HG03432 (cell line): ENCODE results near the gene EIF2D.
A peak's percentile ranks its signal among the peaks of the same experiment; 100 is the strongest.

Source experiments
- ATAC-seq: cut with Tn5 transposase; IDR thresholded peaks from one replicate; pipeline ENCODE4 v1.9.1; 2021; ENCODE audit warnings: mild to moderate bottlenecking, moderate library complexity; ENCODE audit not compliant: unreplicated experiment

EIF2D gene

GRCh38 chr1:206573762-206574161 lies 38.5 kb downstream of the EIF2D start:
- no peak for ATAC-seq

DNA sequence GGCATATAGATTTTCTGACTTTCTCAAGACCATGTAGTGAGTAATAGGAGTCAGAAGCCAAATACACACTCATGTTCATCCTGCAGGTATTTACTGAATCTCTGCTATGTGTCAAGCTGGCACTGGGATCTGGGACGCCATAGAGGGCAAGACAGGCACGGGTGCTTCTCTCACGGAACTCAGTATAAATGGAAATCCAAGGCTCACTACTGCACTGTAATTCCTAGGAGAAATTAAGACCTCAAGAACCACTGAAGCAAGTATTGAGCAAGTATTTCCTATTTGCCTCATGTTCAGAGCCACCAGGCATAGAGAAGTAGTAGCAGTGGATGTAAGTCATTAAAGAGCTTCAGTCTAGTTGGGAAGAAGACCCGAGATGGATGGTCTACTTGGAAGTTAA lies 38.9 kb downstream of the EIF2D start:
- no peak for ATAC-seq

DNA sequence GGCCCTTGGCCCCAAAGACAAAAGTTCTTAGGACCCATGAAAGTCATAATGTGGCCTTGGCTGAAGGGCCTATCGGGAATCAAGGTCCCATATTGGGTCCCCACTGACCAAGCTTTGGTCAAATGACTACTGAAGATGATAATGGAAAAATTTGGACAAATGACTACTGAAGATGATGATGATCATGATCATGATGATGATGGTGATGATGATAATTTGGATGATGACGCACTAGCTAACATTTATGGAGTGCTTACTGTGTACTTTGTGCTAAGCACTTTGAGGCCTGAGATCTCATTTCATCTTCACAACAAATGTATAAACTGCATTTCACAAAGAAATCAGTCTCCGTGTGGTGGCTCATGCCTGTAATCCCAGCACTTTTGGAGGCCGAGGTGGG lies 39.4 kb downstream of the EIF2D start:
- ATAC-seq: no peak

GRCh38 chr1:206570529-206570928 lies 41.7 kb downstream of the EIF2D start:
- ATAC-seq: no peak

DNA sequence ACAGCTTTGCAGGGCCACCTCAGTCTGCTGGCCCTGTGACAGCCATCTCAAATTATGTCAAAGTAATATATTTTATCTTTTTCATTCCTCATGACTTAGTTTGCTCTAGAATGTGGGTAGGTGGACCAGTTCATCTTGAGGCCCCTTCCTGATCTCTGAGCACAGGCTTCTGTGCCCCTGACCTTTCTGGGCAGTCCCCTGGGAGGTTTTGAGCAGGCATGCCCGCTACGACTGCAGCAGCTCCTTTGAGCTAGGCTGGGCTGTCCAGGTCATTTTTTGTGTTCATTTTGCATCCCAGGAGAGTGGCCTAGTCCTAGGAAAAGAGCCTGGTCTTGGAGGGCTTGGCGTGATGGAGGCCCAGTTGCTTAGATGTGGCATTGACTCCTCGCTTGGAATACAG lies 42.7 kb downstream of the EIF2D start:
- ATAC-seq: no peak

DNA sequence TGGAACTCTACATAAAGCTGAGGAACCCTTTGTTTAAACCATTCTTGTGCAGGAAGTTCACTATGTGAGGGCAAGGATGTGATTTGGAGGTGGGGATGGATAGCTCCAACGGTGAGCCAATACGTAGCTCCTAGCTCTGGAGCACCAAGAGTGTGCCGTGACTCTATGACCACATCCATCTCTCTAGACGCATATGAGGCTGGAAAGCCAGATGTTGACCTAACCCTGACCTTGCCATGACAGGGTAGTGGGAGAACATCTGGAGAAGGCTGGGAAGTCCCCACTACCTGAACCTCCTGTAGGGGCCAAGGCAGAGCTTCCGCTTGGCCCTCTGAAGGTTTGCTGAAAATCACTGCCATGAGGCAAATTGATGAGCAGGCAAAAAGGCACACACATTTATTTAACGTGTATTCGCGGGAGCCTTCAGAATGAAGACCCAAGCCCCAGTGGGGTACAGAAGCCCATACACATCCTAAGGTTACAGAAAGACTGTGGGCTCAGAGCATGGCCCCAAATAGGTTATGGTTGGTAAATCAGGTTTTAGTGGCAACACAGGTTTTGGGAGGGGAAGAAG lies 43.4 kb downstream of the EIF2D start:
- ATAC-seq: no peak

GRCh38 chr1:206568256-206568655 lies 44.0 kb downstream of the EIF2D start:
- ATAC-seq: no peak

GRCh38 chr1:206566999-206567398 lies 45.3 kb downstream of the EIF2D start:
- no peak for ATAC-seq

DNA sequence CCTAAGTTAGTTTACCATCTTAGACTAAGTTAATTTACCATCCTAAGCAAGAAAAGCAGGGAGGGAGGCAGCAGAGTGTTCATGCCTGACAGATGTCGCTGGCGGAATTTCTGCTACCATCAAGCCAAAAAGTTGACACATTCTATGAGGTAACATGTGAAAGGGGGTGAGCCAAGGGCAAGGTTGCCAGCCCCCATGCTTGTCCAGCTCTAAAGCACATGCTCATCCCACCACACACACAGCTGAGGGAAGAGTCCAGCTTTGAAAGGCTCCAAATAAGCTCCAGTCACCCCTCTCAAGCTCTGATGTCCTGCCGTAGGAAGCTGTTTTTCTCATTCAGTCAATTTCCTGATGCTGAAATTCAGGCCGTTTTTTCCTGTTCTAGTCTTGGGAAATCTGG lies 46.3 kb downstream of the EIF2D start:
- ATAC-seq: no peak

- ATAC-seq: peak; percentile 24
Measured at GRCh38 chr1:206563367-206564207, 48.7 kb downstream of the EIF2D start.

GRCh38 chr1:206560007-206560716 lies 52.1 kb downstream of the EIF2D start:
- no peak for ATAC-seq

DNA sequence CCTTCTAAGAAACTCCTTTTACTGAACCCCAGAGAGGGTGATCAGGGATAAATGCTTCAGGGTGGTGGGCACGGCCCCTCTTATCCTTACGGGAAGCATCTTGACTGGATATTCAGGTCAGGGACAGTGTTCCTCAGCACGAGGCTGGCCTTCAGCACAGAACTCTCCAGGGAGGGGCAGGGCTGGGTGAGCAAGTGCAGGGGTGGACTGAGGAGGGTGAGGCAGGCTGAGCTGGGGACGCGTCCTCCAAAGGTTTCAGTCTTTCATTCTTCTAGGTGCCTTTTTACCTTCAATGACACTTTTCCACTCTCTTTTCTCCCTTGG lies 52.6 kb downstream of the EIF2D start:
- no peak for ATAC-seq

DNA sequence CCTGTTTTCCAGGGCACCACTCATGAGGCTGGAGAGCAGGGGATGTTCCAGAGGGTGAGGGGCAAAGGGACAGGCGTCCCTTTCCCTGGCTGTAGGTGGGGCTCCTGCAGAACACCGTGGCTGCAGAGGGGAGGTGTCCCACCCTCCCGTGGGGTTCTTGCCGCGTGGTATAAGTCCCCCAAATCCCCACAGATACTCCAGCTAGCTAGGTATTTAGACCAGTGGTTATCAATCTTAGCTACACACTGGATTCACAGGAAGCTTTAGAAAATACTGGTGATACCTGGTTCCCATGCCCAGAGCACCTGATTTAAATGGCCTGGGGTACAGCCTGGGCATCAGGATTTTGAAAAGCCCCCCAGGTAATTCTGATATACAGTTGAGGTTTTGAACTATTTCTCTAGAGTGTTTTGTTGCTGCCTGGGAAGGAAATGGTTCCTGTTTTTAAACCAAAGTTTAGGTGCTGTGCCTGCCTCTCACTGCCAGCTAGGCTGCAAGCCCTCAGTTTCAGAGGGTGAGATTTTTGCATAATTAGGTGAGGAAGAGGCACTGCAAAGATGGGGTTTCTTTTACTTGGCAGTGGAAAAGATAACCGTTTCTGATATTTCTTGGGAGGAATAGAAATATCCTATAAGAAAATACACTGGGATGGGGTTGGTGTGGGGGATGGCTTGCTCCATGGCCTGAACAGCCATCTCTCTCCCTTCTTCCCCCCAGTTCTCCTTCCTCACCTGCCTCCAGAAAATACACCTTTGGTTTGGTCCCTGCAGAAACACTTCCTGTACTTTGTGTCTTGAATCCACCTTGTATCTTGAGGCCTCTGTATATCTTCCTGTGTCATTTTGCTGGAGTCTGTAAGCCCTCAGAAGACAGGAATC lies 53.2 kb downstream of the EIF2D start:
- ATAC-seq: no peak

DNA sequence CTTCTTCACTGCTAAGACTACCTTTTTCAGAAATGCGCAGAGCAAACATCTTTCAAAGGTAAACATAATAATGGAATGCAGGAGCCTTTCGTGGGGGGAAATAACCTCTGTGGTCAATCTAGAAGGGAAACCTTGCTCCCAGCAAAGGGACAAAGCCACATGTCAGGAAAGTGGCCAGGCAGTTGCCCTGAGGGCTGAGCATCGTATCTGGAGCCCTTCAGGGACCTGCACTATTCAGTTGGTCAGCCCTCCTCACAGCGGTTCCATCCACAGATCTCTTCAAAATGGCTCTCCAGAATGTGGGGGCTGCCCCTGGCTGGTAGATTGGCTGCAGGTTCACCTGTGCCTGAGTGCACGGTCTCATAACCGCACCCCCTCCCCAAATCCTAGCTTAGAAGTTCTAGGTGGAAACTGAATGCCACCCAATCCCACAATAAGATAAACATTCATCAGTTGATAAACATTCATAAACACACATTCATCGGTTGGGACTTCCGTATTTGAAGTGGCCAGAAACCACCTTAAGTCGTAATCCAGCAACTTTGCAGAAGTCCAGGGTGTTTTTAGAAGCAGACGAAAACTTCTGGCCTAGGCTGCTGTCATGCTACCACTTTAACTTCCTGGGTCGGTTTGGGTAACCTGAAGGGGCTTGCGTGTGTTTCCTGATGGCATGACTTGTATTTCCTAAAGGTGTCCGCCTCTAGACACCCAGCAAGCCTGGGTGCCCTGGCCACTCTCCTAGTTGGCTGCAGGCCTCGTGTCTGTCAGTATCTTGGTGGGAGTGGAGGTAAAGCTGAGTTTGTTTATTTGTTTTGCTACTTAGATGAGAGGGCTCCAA lies 54.4 kb downstream of the EIF2D start:
- no peak for ATAC-seq

DNA sequence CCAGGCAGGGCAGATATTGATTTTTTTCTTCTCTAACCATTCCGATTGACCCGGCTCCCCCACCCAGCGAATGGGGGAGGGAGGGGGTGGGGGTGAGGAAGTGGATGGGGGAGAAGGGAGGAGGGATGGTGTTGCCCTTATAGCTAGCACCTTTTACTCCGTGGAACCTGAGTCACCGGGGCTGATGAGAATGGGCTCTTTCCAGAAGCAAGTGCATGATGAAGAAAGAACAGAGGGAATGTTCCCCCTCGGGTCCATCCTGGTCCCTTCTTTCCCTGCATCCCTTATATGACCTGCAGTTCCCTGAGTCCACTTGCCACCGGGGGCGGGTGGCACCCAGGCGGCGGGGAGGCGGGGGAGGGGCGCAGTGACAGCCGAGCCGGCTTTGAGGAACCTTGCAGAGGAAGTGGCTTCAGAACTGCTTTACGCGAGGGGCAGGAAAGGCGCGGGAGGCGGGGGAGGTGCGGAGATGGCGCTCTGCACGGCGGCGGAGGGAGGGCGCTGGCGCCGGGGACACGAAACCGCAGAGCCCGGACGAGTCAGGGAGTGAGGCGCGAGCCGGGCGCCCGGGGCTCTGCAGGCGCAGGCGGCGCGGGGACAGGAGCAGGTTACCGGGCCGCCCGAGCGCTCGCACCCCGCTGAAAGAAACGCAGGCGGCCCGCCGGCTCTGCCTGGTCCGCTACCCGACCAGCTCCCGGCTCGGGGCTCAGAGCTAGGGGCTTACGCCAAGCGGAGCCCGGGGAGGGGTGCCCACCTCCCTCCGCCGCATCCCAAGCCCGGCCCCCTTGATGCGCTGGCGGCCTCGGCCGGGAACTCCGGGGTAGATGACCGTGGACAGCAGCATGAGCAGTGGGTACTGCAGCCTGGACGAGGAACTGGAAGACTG lies 55.3 kb downstream of the EIF2D start:
- ATAC-seq: peak; percentile 69

DNA sequence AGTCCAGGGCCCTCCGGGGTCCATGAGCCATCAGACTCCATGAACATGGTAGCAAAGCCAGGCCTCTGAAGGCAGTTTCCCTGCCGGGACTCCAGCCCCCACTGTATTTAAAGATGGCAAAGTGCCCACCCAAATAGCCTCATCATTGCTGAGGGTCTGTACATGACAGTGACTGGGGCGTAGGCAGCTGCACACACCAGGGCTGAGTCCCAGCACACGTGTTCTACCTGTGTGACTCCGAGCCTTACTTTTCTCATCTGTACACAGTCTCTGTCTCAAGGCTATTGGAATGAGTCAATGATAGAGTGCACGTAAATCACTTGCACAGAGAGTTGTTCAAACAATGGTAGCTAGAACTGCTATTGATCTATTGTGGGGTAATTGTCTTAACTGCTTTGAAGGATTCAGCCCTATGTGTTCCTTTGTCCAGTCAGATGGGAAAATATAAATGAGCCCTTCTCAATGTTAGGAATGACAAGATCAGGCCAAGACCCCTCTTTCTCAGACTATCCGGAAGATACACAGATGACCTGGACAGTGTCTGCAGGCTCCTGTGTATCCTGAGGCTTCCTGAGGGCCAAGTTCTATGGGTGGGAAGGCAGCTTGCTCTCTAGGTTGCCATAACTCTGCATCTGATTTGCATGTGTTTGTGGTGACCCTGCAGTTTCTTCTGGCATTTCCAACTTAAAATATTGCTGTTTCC lies 56.1 kb downstream of the EIF2D start:
- ATAC-seq: peak; percentile 1

DNA sequence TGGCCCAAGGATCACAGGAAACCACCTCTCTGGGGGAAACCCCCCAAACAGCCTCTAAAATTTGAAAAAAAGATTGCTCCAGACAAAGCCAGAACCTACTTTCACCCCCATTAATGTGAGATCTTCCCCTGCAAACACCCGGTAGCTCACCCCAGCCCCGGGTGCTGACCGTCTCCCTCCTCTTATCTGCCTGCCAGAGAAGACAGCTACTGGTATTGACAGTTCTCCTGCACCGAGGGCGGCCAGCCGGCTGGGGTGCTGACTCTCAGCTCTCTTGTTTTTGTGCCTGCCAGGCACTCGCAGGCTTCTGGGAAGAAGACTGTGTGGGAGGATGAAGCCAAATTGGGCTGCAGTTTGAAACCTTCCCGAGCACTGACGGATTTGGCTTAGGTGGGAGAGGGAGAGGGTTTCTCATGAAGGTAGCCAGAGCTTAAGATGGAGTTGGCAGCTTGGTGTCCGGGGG lies 56.8 kb downstream of the EIF2D start:
- no peak for ATAC-seq

DNA sequence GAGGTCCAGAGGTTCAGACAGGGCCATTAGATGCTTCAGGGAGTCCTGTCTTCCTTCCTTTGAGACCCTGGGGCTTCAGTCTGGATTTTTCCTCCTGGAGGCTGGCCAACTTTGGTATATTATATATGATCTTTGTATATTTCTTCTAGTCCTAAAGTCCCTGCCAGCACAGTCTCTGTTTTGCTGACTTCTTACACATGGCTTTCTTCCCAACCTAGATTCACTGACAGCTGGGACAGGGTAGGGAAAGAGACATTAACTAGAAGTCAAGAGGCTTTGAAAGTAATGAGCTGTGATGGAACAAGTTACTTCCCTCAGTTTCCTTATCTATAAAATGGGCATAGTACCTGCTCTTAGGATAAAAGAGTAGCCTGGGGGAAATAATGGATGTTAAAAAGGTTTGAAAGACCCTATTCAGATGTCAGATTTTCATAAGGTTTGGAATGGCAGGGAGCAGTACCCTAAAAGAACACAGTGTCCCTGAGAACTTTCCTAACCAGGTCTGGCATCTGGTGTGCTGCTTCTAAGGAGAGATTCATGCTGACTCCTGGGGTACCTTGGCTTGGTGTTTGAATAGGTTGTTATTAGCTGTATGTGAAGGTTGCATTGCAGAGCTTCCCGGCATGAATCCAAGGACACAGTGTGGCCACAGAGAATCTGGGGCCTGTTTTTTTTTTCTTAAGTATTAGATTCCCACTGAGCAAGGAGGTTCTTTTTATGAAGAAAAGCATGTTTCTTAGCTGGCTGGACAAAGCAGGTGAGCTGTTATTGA lies 57.4 kb downstream of the EIF2D start:
- no peak for ATAC-seq
